GM10266 (cell line): ENCODE results near the gene NR1H3.

ENCODE experiments used
- DNase-seq: peaks from one replicate; pipeline ENCODE4 v3.0.0; 2012; ENCODE audit errors: extremely low spot score
- CTCF ChIP-seq: IDR thresholded peaks from 2 replicates; pipeline ENCODE4 v1.5.1; 2012; ENCODE audit warnings: mild to moderate bottlenecking, low read depth; ENCODE audit not compliant: control insufficient read depth, insufficient read depth; ENCODE audit errors: missing control alignments

NR1H3 gene

GRCh38 chr11:47244448-47245350, 13.1 kb upstream of the NR1H3 start:
- no peak for DNase-seq
- no peak for TF ChIP-seq CTCF

- TF ChIP-seq CTCF = no peak
- DNase-seq = no peak
These were observed 12.0 kb upstream of the NR1H3 start for GRCh38 chr11:47245611-47246357.

- no peak for DNase-seq
- TF ChIP-seq CTCF = no peak
These were observed 10.3 kb upstream of the NR1H3 start for GRCh38 chr11:47247502-47247901.

- no peak for TF ChIP-seq CTCF
- no peak for DNase-seq
These were observed 9.5 kb upstream of the NR1H3 start for GRCh38 chr11:47248304-47248663.

GRCh38 chr11:47248664-47249377, 9.0 kb upstream of the NR1H3 start, which contains the start of gene ACP2:
Gene ACP2, minus strand, starts transcription at chr11:47248814. Its CDS starts 25 bp downstream, at chr11:47248789.
- DNase-seq = peak; percentile 80
- TF ChIP-seq CTCF = peak; percentile 59

- TF ChIP-seq CTCF = no peak
These were observed 8.4 kb upstream of the NR1H3 start for GRCh38 chr11:47249378-47249715.

GRCh38 chr11:47251751-47252150, 6.0 kb upstream of the NR1H3 start:
- no peak for TF ChIP-seq CTCF
- DNase-seq = no peak

More at GRCh38 chr11:47249378-47249715, 8.4 kb upstream of the NR1H3 start:
- DNase-seq = no peak
